LNCAP (cell line): ENCODE data around the gene SF3A2.

ENCODE experiments used
- TF ChIP-seq, protein P1 (sequence below): fragments of 450-650 bp; IDR thresholded peaks from 2 replicates; pipeline ENCODE4 v1.5.1; 2017; ENCODE audit warnings: mild to moderate bottlenecking

Gene SF3A2

DNA sequence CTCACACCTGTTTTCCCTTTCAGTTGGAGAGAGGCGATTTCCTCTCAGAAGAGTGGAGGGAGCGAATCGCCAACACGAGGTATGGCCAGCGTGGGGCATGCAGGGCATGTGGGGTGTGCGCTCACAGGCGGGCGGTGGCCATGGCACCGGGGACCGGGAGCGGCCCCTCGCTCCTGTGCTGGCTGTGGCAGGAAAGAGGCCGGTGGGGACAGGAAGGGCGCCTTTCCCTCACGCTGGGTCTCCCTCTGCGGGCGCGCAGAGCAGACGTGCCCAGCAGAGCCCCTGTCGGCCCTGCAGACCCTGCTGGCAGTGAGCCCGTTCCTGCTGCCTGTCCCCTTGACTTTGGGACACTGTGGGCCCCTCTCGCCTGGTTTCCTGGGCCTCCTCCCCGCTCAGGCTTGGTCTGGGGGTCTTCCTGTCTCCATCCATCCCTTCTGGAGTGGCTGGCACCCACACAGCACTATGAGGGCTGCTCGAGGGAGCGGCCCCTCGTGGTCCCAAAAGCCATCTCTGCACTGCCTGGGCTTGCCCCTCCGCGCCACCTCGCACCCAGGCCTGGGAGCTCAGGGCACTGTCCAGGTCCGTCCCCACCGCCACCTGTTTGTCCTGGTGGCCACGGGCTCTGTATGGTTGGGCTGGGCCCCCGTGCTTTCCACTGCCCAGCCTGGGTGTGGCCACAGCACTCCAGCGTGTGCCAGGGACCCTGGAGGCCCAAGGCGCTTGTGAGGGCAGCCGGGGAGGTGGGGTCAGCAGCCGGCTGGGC is 36.6 kb upstream of the SF3A2 start:
- TF ChIP-seq, protein P1, sequence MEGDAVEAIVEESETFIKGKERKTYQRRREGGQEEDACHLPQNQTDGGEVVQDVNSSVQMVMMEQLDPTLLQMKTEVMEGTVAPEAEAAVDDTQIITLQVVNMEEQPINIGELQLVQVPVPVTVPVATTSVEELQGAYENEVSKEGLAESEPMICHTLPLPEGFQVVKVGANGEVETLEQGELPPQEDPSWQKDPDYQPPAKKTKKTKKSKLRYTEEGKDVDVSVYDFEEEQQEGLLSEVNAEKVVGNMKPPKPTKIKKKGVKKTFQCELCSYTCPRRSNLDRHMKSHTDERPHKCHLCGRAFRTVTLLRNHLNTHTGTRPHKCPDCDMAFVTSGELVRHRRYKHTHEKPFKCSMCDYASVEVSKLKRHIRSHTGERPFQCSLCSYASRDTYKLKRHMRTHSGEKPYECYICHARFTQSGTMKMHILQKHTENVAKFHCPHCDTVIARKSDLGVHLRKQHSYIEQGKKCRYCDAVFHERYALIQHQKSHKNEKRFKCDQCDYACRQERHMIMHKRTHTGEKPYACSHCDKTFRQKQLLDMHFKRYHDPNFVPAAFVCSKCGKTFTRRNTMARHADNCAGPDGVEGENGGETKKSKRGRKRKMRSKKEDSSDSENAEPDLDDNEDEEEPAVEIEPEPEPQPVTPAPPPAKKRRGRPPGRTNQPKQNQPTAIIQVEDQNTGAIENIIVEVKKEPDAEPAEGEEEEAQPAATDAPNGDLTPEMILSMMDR: no peak

DNA sequence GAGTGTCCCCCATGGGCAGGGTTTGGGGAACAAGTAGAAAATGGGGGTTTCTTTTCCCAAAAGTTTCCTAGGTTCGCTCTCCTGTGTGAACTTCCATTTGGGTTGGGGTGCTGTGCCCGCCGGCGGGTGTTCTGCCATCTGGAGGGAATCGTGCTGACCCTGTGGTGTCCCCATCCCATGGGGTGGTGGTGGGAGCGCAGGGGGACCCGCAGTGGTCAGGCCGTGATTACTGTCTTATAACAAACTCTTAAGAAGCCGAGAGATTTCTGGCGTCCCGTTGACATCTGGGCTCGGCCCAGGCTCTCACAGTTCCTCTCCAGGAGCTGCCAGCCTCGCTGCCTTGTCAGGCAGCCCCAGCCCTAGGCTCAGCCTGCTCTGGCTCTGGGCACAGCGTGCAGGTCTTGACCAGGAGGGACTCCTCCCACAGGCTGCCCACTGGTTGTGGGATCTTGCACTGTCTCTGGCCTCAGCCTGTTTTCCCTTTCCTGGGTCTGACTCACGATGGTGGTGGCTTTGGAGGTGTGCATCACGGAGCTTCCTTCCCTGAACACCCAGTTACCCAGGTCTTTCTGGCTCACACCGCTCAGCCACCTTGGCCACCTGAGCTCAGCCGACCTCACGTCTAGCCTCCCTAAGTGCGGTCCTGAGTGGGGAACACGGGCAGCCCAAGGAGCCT is 35.0 kb upstream of the SF3A2 start:
- TF ChIP-seq, protein P1: no peak

DNA sequence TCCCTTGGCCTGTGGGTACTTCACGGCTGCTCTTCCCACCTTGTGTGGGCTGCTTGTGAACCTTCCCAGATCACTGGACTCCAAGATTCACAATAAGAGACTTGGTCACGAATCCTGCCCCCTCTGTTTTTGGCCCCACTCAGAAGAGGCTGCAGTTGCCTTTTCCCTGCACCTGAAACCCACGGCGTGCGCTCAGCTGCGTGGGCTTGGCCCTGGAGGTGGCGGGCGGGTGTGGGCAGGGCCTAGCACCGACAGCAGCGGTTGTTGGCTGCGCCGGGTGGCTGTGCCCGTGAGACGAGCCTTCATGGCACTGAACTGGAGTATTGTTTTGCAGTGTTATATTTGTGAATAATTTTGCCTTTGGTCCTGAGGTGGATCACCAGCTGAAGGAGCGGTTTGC is 34.3 kb upstream of the SF3A2 start:
- TF ChIP-seq, protein P1: no peak

DNA sequence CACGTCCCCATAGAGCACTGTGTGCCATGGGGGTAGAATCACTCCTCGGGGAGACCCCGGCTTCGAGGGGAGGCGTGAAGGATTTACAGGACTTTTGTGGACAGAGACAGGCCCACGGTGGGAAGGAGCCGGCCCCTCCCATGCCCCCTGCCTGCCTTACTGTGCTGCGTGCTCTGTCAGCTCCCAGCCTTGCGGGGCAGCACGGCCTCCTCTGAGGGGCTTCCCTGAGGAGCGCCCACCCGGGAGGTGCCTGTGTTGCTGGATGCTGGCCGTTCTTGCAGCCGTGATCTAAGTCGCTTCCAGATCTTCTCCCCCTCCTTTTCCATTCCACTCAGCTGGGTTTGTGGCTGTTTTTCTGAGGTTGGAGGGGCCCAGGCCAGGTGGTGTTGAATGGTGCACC is 29.6 kb upstream of the SF3A2 start:
- TF ChIP-seq, protein P1: no peak

DNA sequence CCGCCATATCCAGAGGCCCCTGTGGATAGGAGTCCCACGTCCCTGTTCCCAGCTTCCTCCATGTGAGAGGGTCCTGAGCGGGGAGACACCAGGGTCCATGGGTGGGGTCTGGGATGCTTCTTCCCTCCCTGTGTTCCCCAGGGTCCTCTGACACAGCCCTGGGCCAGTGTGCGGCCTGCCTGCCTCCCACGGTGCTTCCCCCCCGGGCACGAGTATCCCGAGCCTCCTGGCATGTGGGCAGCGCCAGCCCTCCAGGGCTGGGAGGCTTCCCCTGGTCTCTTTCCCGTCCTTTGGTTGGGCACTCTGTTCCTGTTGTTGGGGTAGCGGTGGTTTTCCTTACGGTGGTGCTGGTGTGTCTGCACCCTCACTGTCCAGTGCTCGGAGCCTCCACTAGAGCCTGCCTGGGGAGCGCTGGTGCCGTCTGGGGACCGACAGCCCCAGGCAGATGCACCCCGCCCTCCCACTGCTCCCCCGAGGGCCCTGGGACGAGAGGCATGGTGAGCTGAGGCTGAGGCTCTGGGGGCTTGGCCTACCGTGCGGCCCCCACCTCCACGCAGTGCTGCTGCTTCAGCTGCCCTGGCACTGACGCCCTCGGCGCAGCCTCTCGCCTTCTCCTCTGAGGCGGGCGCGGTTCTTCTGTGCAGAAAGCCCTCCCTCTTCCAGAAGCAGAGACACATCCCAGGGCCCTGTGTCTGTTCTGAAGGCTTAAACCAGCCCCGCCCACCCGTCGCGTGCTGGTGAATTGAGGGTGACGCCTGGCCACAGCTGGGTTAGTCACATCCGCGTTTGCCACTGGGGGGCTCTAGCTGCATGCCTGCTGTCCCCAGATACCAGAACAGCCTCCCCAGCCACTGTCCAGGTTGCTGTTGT is 28.4 kb upstream of the SF3A2 start:
- TF ChIP-seq, protein P1: no peak

DNA sequence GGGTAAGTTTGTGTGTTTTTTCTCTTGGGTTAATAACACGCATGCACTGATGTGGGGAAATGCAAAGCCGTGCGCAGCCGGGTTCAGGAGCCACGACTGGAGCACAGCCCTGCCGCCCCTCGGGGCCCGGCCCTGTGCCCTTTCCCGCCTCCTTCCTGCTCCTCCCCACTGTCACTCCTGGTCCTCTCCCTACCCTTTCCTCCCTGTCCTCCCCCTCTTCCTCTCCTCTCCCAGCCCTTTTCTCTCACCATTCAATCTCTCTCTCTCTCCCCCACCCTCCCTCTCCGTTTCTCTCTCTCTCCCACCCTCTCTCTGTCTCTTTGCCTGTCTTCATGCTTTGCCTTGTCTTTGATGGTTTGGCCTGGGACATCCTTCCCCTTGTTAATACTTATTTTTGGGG is 27.6 kb upstream of the SF3A2 start:
- TF ChIP-seq, protein P1: no peak

DNA sequence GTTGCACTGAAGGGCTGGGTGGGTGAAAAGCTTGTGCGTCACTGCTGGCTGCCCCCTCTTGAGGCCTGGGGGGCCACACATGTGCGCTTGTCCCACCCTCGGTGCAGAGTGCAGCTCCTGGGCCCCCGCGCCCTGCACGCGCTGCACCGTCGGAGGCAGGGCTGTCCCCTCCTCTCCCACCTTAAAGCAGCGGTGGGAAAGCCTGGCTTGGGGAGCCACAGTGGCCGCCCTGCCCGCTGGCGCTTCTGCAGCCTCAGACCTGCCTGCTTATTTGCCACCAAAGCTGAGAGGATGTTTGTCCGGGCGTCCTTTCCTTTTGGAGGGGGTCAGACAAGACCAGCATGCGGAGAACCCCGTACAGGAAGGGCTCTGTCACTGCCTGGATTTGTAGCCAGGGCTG is 27.2 kb upstream of the SF3A2 start:
- TF ChIP-seq, protein P1: no peak
